Adrenal gland (tissue), 5 donors: ENCODE results near the gene ASPN.

Experiments
- POLR2A ChIP-seq, 2 donors: fragments of 450-650 bp; IDR thresholded peaks; one replicate each; pipeline ENCODE4 v1.6.1; 2017; ENCODE audit warnings: antibody characterized with exemption in 2 of 2, mild to moderate bottlenecking in 2 of 2, moderate library complexity in 1 of 2
- TF ChIP-seq, protein P1 (sequence below), 6 experiments: fragments of 450-650 bp in 4 of 6; fragments of 200-600 bp in 2 of 6; sonication (generic) in 1 of 6; IDR thresholded peaks; 1 replicate in 5 of 6; 2 replicates in 1 of 6; pipeline versions ENCODE4 v1.5.1 to v1.8.0; 2016 to 2021; ENCODE audit warnings: antibody characterized with exemption in 6 of 6, mild to moderate bottlenecking in 2 of 6, moderate library complexity in 1 of 6
- donor health status: DM: no; HTN: no; CAD: no.

- TF ChIP-seq, protein P1, sequence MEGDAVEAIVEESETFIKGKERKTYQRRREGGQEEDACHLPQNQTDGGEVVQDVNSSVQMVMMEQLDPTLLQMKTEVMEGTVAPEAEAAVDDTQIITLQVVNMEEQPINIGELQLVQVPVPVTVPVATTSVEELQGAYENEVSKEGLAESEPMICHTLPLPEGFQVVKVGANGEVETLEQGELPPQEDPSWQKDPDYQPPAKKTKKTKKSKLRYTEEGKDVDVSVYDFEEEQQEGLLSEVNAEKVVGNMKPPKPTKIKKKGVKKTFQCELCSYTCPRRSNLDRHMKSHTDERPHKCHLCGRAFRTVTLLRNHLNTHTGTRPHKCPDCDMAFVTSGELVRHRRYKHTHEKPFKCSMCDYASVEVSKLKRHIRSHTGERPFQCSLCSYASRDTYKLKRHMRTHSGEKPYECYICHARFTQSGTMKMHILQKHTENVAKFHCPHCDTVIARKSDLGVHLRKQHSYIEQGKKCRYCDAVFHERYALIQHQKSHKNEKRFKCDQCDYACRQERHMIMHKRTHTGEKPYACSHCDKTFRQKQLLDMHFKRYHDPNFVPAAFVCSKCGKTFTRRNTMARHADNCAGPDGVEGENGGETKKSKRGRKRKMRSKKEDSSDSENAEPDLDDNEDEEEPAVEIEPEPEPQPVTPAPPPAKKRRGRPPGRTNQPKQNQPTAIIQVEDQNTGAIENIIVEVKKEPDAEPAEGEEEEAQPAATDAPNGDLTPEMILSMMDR (IDR thresholded peaks at IDR 0.05): no peak
- no peak for TF ChIP-seq POLR2A (IDR thresholded peaks at IDR 0.05)
Observed at GRCh38 chr9:92492781-92493401, 10.6 kb upstream of the ASPN start.
